Measurements from ENCODE around the gene RPL18A.

Gene RPL18A

GRCh38 chr19:17830567-17831418 lies 28.9 kb upstream of the RPL18A start:
- H3K4me3 ChIP-seq (ENCODE audit: low read length, poor library complexity, severe bottlenecking), result no peak overlapping the region
- TF ChIP-seq, protein P1, sequence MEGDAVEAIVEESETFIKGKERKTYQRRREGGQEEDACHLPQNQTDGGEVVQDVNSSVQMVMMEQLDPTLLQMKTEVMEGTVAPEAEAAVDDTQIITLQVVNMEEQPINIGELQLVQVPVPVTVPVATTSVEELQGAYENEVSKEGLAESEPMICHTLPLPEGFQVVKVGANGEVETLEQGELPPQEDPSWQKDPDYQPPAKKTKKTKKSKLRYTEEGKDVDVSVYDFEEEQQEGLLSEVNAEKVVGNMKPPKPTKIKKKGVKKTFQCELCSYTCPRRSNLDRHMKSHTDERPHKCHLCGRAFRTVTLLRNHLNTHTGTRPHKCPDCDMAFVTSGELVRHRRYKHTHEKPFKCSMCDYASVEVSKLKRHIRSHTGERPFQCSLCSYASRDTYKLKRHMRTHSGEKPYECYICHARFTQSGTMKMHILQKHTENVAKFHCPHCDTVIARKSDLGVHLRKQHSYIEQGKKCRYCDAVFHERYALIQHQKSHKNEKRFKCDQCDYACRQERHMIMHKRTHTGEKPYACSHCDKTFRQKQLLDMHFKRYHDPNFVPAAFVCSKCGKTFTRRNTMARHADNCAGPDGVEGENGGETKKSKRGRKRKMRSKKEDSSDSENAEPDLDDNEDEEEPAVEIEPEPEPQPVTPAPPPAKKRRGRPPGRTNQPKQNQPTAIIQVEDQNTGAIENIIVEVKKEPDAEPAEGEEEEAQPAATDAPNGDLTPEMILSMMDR (conservative IDR thresholded peaks at IDR 0.05; ENCODE audit: low read length), result no peak
- no peak for TF ChIP-seq EZH2phosphoT487 (IDR thresholded peaks at IDR 0.05; ENCODE audit: borderline replicate concordance)
- H2AFZ ChIP-seq (ENCODE audit: low read length), result no peak overlapping the region
- H3K9me2 ChIP-seq (replicated peaks; ENCODE audit: low read depth, low read length), result no peaks in the 10 kb centered on the region
- H3K9me3 ChIP-seq (ENCODE audit: insufficient read depth, low read depth, low read length), result no peaks in the 10 kb centered on the region
- H3K79me2 ChIP-seq (ENCODE audit: insufficient read depth, low read length), result no peaks in the 10 kb centered on the region
- no peak overlapping the region for H3K9ac ChIP-seq (ENCODE audit: low read depth, low read length, poor library complexity, severe bottlenecking)
- no peaks in the 10 kb centered on the region for H3F3A ChIP-seq (ENCODE audit: low read depth)
- H3K36me3 ChIP-seq (ENCODE audit: insufficient read depth, low read length), result peaks cover 21% of the 10 kb centered on the region; the same call in 1 of the 2 replicates
- no peaks in the 10 kb centered on the region for H4K20me1 ChIP-seq (ENCODE audit: insufficient read depth, low read length, poor library complexity, severe bottlenecking)
- peaks cover 3% of the 10 kb centered on the region for H3K4me1 ChIP-seq (ENCODE audit: insufficient read depth, low read length, poor library complexity, severe bottlenecking)
- no peak overlapping the region for H3K4me2 ChIP-seq (ENCODE audit: low read depth, low read length, poor library complexity, severe bottlenecking)
- H3K27me3 ChIP-seq (ENCODE audit: insufficient read depth, low read length, poor library complexity, severe bottlenecking), result no peaks in the 10 kb centered on the region

- H3K4me1 ChIP-seq (ENCODE audit: insufficient read depth, low read length, poor library complexity, severe bottlenecking), result peaks cover 3% of the 10 kb centered on the region
- no peaks in the 10 kb centered on the region for H4K20me1 ChIP-seq (ENCODE audit: insufficient read depth, low read length, poor library complexity, severe bottlenecking)
- no peak overlapping the region for H3K9ac ChIP-seq (ENCODE audit: low read depth, low read length, poor library complexity, severe bottlenecking)
- no peaks in the 10 kb centered on the region for H3K9me3 ChIP-seq (ENCODE audit: insufficient read depth, low read depth, low read length)
- no peak for TF ChIP-seq EZH2phosphoT487 (IDR thresholded peaks at IDR 0.05; ENCODE audit: borderline replicate concordance)
- TF ChIP-seq, protein P1 (conservative IDR thresholded peaks at IDR 0.05; ENCODE audit: low read length), result no peak
- H3K9me2 ChIP-seq (replicated peaks; ENCODE audit: low read depth, low read length), result no peaks in the 10 kb centered on the region
- H3K27me3 ChIP-seq (ENCODE audit: insufficient read depth, low read length, poor library complexity, severe bottlenecking), result no peaks in the 10 kb centered on the region
- no peak overlapping the region for H3K4me2 ChIP-seq (ENCODE audit: low read depth, low read length, poor library complexity, severe bottlenecking)
- H3K79me2 ChIP-seq (ENCODE audit: insufficient read depth, low read length), result no peaks in the 10 kb centered on the region
- H3K4me3 ChIP-seq (ENCODE audit: low read length, poor library complexity, severe bottlenecking), result no peak overlapping the region
- no peaks in the 10 kb centered on the region for H3F3A ChIP-seq (ENCODE audit: low read depth)
- H3K36me3 ChIP-seq (ENCODE audit: insufficient read depth, low read length), result peaks cover 21% of the 10 kb centered on the region; the same call in 1 of the 2 replicates
- H2AFZ ChIP-seq (ENCODE audit: low read length), result no peak overlapping the region
These were observed 28.3 kb upstream of the RPL18A start for GRCh38 chr19:17831419-17831888.

GRCh38 chr19:17832443-17833208 lies 27.1 kb upstream of the RPL18A start:
- no peak overlapping the region for H2AFZ ChIP-seq (ENCODE audit: low read length)
- peaks cover 21% of the 10 kb centered on the region; the same call in 1 of the 2 replicates for H3K36me3 ChIP-seq (ENCODE audit: insufficient read depth, low read length)
- no peaks in the 10 kb centered on the region for H3K9me2 ChIP-seq (replicated peaks; ENCODE audit: low read depth, low read length)
- H3K9me3 ChIP-seq (ENCODE audit: insufficient read depth, low read depth, low read length), result no peaks in the 10 kb centered on the region
- H3K27me3 ChIP-seq (ENCODE audit: insufficient read depth, low read length, poor library complexity, severe bottlenecking), result no peaks in the 10 kb centered on the region
- H4K20me1 ChIP-seq (ENCODE audit: insufficient read depth, low read length, poor library complexity, severe bottlenecking), result no peaks in the 10 kb centered on the region
- no peak for TF ChIP-seq EZH2phosphoT487 (IDR thresholded peaks at IDR 0.05; ENCODE audit: borderline replicate concordance)
- TF ChIP-seq, protein P1 (conservative IDR thresholded peaks at IDR 0.05; ENCODE audit: low read length), result no peak
- no peak overlapping the region for H3K4me3 ChIP-seq (ENCODE audit: low read length, poor library complexity, severe bottlenecking)
- peaks cover 3% of the 10 kb centered on the region for H3K4me1 ChIP-seq (ENCODE audit: insufficient read depth, low read length, poor library complexity, severe bottlenecking)
- H3F3A ChIP-seq (ENCODE audit: low read depth), result no peaks in the 10 kb centered on the region
- no peaks in the 10 kb centered on the region for H3K79me2 ChIP-seq (ENCODE audit: insufficient read depth, low read length)
- no peak overlapping the region for H3K9ac ChIP-seq (ENCODE audit: low read depth, low read length, poor library complexity, severe bottlenecking)
- no peak overlapping the region for H3K4me2 ChIP-seq (ENCODE audit: low read depth, low read length, poor library complexity, severe bottlenecking)
